GM12891 (cell line): Measurements from ENCODE around the gene BCLAF1.

ENCODE experiments used
- PAX5 ChIP-seq: IDR thresholded peaks from 2 replicates; pipeline ENCODE4 v1.6.1; 2011; ENCODE audit warnings: low read length, moderate library complexity, mild to moderate bottlenecking; ENCODE audit not compliant: insufficient read depth, severe bottlenecking
- POLR2A ChIP-seq: IDR thresholded peaks from 2 replicates; pipeline ENCODE4 v1.6.1; 2011; ENCODE audit warnings: low read depth, low read length, control low read depth
- POLR2AphosphoS5 ChIP-seq: IDR thresholded peaks from 2 replicates; pipeline ENCODE4 v1.6.1; 2011; ENCODE audit warnings: low read depth, low read length, control low read depth
- POU2F2 ChIP-seq: IDR thresholded peaks from 2 replicates; pipeline ENCODE4 v1.6.1; 2011; ENCODE audit warnings: low read depth, mild to moderate bottlenecking, control low read depth, low read length, moderate library complexity
- TAF1 ChIP-seq: IDR thresholded peaks from 2 replicates; pipeline ENCODE4 v1.6.1; 2011; ENCODE audit warnings: low read depth, low read length, control low read depth

DNA sequence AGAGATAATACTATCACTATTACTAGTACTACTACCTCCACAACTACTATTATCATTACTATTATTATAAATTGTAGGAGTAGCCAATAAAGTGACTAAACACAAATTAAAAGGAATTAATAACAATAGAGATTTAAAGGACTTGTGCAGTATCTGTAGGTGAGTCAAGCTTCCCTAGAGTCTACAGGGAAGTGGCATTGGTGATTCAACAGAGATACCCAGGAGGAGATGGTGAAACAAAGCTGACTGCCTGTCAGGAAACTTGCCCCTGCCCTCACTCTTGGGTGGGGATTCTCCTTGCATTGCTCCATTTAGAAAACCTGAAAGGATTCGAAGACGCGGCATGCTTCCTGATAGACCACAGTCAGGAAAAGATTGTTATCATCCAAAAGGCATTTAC lies 23.3 kb upstream of the BCLAF1 start:
- no peak for TF ChIP-seq POLR2AphosphoS5
- TF ChIP-seq POLR2A = no peak
- no peak for TF ChIP-seq TAF1
- TF ChIP-seq PAX5 = no peak
- no peak for TF ChIP-seq POU2F2
